ENCODE data around the gene TXNDC15. TPM values are rescaled to one million over a fixed set of nuclear protein-coding genes. Genes with fewer than 3 reads are reported as not detected.
"Not testable (repeated sequence)": the region's sequence is repeated elsewhere in the genome, so short reads cannot be mapped to it uniquely, and the experiment has no call there.

Gene TXNDC15
- 52.8 TPM for total RNA-seq
- long read RNA-seq, transcript TXNDC15-201 (5 exons, 3,548 nt): major isoform, 8 of 12 reads
- long read RNA-seq, partial matches to known transcripts: 0 of 12 reads
- long read RNA-seq, other reads (novel, unspliced or antisense): 4 of 12 reads

- ATAC-seq: peak; percentile 96
- peak; percentile 97 for DNase-seq (ENCODE audit: missing footprints)
- intact Hi-C loops (cut with DNase I): loop anchor here (2.0 kb wide), 2 partner anchors 27 to 31 kb away; partner anchors contain the start of gene PCBD2
These were observed at the start of gene TXNDC15 for GRCh38 chr5:134873987-134874830. TXNDC15 (plus strand) TSS chr5:134874371; CDS start chr5:134874428, 57 bp downstream.

GRCh38 chr5:134824681-134825080 is 49.5 kb upstream of the TXNDC15 start:
- DNase-seq (ENCODE audit: missing footprints) (no peak), ATAC-seq (no peak)
- intact Hi-C loops (cut with DNase I): no loop called here

- intact Hi-C loops (cut with DNase I): no loop called here
- DNase-seq (ENCODE audit: missing footprints) (no peak), ATAC-seq (no peak)
These were observed 49.0 kb upstream of the TXNDC15 start for GRCh38 chr5:134825212-134825611.

- DNase-seq (ENCODE audit: missing footprints) (no peak), ATAC-seq (no peak)
- intact Hi-C loops (cut with DNase I): no loop called here
These were observed 40.7 kb upstream of the TXNDC15 start for GRCh38 chr5:134833340-134834032.

- intact Hi-C loops (cut with DNase I): no loop called here
- no peak for ATAC-seq
- DNase-seq (ENCODE audit: missing footprints): no peak
These were observed 38.5 kb upstream of the TXNDC15 start for GRCh38 chr5:134835623-134836022.

GRCh38 chr5:134837530-134838181 is 36.5 kb upstream of the TXNDC15 start:
- intact Hi-C loops (cut with DNase I): no loop called here
- ATAC-seq (no peak), DNase-seq (ENCODE audit: missing footprints) (no peak)

- DNase-seq (ENCODE audit: missing footprints); ATAC-seq; intact Hi-C loops (cut with DNase I): not testable (repeated sequence)
These were observed 35.8 kb upstream of the TXNDC15 start for GRCh38 chr5:134838361-134838760.

GRCh38 chr5:134840811-134841210 is 33.4 kb upstream of the TXNDC15 start:
- intact Hi-C loops (cut with DNase I): no loop called here
- DNase-seq (ENCODE audit: missing footprints): no peak
- no peak for ATAC-seq

- no peak for ATAC-seq
- intact Hi-C loops (cut with DNase I): no loop called here
- DNase-seq (ENCODE audit: missing footprints): no peak
These were observed 29.9 kb upstream of the TXNDC15 start for GRCh38 chr5:134844252-134844651.

GRCh38 chr5:134845335-134845851 is 28.8 kb upstream of the TXNDC15 start:
- ATAC-seq (no peak), DNase-seq (ENCODE audit: missing footprints) (no peak)

GRCh38 chr5:134845852-134846640 is 28.1 kb upstream of the TXNDC15 start, which contains the start of gene C5orf24:
C5orf24 (plus strand) TSS chr5:134845968; CDS start chr5:134854901, 8,933 bp downstream.
- ATAC-seq (peak; percentile 99), DNase-seq (ENCODE audit: missing footprints) (peak; percentile 98)
- intact Hi-C loops (cut with DNase I): loop anchor here (2.0 to 5.0 kb wide), 2 partner anchors 29 to 61 kb away; partner anchors contain the start of genes PCBD2 and TXNDC15

More at GRCh38 chr5:134845335-134845851, 28.8 kb upstream of the TXNDC15 start:
- intact Hi-C loops (cut with DNase I): loop anchor here (5.0 kb wide), 1 partner anchor 62 kb away; the partner anchor contains the start of gene PCBD2

GRCh38 chr5:134846641-134846960 is 27.6 kb upstream of the TXNDC15 start:
- DNase-seq (ENCODE audit: missing footprints): no peak
- no peak for ATAC-seq
- intact Hi-C loops (cut with DNase I): loop anchor here (2.0 to 5.0 kb wide), 2 partner anchors 28 to 61 kb away; partner anchors contain the start of genes PCBD2 and TXNDC15

GRCh38 chr5:134849434-134849933 is 24.7 kb upstream of the TXNDC15 start:
- intact Hi-C loops (cut with DNase I): loop anchor here (5.0 kb wide), 1 partner anchor 58 kb away; the partner anchor contains the start of gene PCBD2
- DNase-seq (ENCODE audit: missing footprints); ATAC-seq: not testable (repeated sequence)

GRCh38 chr5:134851307-134851923 is 22.8 kb upstream of the TXNDC15 start:
- no peak for DNase-seq (ENCODE audit: missing footprints)
- ATAC-seq: no peak
- intact Hi-C loops (cut with DNase I): no loop called here

GRCh38 chr5:134856465-134856864 is 17.7 kb upstream of the TXNDC15 start:
- DNase-seq (ENCODE audit: missing footprints); ATAC-seq; intact Hi-C loops (cut with DNase I): not testable (repeated sequence)

GRCh38 chr5:134857401-134857800 is 16.8 kb upstream of the TXNDC15 start:
- intact Hi-C loops (cut with DNase I): no loop called here
- no peak for DNase-seq (ENCODE audit: missing footprints)
- no peak for ATAC-seq

GRCh38 chr5:134864707-134865106 is 9.5 kb upstream of the TXNDC15 start:
- intact Hi-C loops (cut with DNase I): no loop called here
- ATAC-seq: no peak
- DNase-seq (ENCODE audit: missing footprints): no peak

Data from Right ventricle myocardium inferior (tissue), 1 donor.